ENCODE results near the gene CDH4.

CDH4 gene

GRCh38 chr20:61814726-61815125 lies 562.7 kb downstream of the CDH4 start:
- DNase-seq: no peak

- no peak for DNase-seq
Measured at GRCh38 chr20:61815176-61815575, 563.1 kb downstream of the CDH4 start.

DNA sequence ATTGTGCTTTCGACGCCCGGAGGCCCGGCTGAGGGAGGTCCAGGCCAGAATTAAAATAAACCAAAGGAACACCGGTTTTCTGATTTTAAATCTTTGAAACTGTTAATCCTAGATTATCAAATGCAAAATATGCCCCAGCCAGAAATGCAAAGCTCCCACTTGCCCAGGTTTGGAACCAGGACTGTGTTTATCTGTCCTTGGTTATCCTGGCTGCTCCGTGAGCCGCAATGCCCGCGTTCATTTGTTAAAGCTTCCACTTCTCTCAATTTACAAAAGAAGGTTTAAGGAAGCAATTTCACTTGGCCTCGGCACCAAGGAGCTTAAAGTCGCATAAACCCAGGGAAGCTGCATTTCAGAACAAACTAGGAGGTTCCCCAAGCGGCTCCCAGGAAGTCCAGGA lies 563.6 kb downstream of the CDH4 start:
- DNase-seq: no peak

DNA sequence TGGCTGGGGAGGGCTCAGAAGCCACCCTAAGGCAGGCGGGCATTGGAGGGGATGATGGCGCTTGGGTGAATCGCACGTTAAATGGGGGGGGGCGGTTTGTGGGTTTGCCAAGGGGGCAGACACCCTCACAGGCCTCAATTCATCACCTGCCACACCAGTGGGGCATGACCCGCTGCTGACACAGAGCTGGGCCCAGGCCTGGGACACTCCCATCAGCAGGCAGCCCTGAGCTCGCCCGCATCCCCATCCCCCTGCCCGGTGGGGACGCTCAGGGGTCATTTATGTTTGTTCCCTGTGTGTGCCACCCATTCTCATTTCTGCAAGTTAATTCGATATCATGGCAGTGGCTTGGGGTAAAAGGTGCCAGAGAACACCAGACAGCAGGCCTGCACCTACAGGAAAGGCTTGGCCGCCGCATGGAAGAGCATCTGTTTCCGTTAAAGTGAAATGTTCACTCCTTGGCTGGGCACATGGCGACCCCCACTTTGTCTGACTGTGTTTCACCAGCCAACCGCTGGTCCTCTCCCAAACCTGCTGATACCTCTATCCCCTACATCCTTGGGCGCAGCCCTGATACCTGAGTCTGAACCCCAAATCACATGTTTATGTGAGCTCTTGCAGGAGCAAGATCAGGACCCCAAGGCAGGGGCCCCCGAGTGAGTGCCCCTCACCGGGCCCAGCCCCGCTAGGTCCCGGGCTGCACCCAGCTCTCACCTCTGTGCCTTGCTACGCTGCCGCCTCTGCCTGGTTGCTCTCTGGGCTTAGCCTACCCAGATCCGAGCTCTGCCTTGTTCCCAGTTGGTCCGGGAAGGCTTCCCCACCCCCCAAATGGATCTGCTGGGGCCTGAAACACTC lies 564.8 kb downstream of the CDH4 start:
- no peak for DNase-seq

DNA sequence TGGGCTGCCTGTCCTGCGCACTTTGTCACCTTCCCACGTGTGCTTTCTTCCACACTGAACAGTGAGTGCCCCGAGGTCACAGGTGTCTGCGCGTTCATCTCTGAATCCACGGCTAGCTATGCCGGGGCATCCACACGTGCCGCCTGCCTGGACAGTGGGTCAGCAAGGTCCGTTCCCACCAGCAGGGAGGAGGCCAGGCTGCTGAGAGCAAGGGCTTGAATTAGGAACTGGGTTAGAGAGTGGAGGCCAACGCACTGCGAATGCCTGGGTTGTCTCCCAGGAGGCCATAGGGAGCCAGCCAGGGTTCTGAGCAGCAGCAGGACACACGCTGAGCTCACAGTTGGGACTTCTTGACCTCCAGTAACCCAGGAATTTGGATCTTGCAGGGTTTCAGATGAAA lies 565.5 kb downstream of the CDH4 start:
- DNase-seq: no peak

DNA sequence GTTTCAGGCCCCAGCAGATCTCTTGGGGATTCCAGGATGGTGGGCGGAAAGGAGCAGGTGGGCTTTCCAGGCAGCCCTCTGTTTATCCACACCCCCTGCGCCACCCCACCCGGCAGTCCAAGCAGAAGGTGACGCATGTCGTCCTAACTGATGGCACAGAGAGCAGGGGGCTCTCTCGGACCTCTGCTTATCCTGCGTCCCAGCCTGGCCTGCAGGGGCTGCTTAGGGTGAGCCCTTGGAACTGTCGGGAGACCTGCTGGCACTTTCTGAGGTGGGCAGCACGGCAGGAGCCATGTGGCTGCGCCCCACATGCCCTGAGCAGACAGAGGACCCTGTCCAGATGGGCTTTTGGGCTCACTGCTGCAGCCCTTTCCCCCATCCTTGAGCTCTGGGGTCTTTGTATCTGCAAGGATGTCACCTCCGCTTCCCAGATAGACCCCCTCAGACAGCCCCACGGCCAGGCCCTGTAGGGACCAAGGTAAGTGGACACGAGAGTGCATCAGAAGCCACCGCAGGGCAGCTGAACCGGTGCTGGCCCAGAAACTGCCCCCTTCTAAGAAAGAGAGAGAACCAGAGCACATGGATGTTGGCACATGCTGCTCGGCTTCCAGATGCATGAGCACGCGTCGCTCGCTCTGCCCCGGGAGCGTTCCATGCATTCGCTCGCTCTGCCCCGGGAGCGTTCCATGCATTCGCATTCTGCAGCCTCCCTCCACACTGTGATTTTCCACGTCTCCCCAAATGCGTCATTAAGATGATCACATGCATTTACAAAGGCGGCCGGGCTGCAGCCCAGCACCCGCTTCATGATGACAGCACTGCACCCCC lies 566.9 kb downstream of the CDH4 start:
- no peak for DNase-seq

DNA sequence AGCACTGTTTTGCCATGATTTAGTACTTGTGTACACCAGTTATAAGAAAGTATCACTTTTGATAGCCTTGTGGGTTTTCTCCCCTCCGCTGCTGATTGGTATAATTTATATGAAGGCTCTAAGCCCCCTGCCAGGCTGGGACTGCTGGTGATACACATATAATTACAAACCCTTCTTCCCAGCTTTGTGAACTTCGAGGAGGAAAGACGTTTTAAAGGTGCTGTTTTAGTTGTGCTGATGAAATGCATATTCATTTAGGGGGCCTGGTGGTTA lies 567.4 kb downstream of the CDH4 start:
- DNase-seq: no peak

DNA sequence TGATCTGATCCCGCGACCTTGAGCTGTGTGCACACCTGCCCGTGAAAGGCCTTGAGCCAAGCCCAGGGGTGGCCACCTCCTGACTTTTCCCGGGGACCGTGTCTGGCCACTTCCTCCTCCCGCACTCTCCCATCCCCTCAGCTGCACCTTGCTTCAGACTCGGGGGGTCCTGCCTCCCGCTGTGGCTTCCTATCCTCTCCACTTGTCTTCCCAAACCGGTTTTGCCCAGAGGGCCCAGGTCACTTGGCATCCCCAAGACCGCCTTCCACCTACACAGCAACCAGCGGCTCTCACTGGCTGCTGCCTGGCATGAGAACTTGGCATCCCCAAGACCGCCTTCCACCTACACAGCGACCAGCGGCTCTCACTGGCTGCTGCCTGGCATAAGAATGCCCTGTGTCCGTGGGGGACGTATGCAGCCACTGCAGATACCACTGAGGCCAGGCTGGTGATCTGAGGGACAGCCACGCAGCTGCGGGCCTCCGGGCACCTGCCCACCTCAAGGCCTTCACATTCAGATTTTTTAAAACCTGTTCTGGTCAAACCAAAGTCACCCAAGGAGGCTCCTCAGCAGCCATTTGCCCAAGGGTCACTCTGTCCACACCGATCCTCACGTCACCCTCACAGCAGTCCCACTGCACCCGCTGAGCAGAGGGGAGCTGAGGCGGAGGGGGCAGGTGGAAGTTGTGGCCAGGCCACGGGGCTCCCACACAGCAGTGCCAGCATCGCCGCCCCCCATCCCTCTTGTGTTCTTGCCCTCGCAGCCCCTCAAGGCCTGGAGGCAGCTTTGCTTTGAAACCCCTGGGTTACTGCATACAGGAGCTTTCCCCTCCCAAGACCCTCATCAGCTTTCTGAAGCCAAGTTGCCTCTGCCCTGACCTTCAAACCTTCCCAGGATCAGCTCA lies 568.1 kb downstream of the CDH4 start:
- no peak for DNase-seq

- no peak for DNase-seq
Measured at GRCh38 chr20:61821735-61822134, 569.7 kb downstream of the CDH4 start.

- no peak for DNase-seq
Measured at GRCh38 chr20:61822396-61822795, 570.3 kb downstream of the CDH4 start.

GRCh38 chr20:61823242-61823641 lies 571.2 kb downstream of the CDH4 start:
- no peak for DNase-seq

DNA sequence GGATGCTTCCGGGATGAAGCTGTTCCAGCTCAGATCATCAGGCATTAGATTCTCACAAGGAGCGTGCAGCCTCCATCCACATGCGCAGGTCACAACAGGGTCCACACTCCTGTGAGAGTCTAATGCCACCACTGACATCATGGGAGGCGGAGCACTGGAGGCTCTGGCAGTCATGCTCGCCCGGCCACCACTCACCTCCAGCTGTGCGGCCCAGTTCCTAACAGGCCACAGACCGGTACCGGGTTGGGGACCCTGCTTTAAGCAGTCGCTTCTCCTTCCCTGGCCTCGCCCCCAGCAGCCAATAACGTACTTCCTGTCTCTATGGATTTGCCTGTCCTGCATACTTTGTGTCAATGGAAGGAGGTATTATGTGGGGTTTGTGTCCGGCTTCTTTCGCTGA lies 576.8 kb downstream of the CDH4 start:
- no peak for DNase-seq

DNA sequence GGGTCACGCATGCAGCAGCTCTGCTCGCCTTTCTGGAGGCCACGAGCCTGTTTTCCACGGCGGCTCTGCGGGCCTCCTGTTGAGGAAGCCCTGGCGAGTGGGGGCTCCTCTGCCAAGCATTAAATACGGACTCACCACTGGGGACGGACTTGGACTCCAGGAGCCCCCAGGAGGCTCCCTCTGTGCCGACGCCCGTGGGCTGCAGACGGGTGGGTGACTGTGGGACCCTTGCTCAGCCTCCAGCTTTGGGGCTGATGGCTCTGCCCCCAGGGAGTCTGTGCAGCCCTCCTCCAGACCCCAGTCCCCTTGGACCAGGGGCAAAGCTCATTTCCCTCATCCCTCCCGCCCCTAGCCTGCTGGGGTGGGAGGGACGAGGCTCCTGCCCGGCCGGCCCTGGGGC lies 577.5 kb downstream of the CDH4 start:
- DNase-seq: no peak

GRCh38 chr20:61830241-61830930 lies 578.3 kb downstream of the CDH4 start:
- no peak for DNase-seq

GRCh38 chr20:61830991-61831390 lies 578.9 kb downstream of the CDH4 start:
- DNase-seq: no peak

GRCh38 chr20:61832181-61832580 lies 580.1 kb downstream of the CDH4 start:
- no peak for DNase-seq

DNA sequence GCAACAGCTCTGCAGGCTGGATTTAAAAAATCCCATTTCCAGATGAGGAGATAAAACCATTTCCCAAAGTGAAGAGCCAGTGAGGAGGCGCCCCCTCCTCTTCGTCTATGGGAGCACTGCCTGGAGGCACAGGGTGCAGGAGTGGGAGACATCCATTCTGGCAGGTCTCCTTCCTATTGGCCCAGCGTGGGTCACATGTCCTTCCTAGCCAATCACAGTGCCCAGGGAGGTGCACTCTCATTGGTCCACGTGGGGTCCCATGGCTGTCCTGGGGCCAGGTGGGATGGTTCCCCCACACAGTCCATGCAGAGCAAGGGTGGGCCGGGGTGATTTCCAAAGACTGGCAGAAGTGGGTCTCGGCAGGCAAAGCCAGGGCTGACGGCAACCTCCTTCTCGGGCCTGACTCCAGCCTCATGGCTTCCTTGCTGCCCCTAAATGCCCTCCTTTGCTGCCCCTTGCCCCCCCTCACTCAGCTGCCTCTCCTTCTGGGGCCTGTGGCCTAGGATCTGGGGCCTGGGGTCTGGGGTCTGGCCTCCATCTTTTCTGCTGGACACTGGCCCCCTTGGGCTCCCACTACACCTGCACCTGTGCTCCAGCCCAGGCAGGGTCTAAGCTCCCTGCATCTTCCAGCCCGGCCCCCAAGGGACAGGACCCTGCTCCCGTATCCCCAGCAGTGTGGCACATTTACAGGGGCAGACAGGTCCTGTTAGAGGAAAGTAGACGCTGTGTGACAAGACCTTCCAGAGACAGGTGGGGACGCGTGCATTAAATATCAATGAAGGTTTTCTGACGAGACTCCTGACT lies 581.9 kb downstream of the CDH4 start:
- no peak for DNase-seq

- DNase-seq: no peak
Measured at GRCh38 chr20:61835301-61835700, 583.2 kb downstream of the CDH4 start.

- DNase-seq: no peak
Measured at GRCh38 chr20:61835791-61836350, 583.8 kb downstream of the CDH4 start.

- DNase-seq: no peak
Measured at GRCh38 chr20:61837200-61837599, 585.1 kb downstream of the CDH4 start.

DNA sequence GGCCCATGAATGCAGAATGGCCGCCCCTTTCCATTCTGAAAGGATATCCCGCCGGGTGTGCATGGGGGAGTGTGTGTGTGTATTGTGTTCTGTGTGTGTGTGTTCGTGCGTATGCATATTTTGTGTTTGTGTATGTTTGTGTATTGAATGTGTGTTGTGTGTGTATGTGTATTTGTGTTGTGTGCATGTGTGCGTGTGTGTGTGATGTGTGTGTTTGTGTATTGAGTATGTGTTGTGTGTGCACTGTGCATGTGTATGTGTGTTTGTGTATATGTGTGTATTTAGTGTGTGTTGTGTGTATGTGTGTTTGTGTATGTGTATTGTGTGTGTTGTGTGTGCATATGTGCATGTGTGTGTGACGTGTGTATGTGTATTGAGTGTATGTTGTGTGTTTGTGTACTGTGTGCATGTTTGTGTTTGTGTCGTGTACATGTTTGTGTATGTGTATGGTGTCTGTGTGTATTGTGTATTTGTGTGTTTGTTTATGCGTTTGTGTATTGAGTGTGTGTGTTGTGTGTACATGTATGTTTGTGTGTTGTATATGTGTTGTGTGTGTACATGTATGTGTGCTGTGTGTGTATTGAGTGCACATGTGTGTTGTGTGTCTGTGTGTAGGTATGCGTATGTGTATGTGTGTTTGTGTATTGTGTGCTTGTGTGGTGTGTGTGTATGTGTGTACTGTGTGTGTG lies 587.3 kb downstream of the CDH4 start:
- no peak for DNase-seq
